ENCODE data around the gene LIPC.
A peak's percentile ranks its signal among the peaks of the same experiment; 100 is the strongest.

Gene LIPC

GRCh38 chr15:58546635-58547627 is 115.1 kb downstream of the LIPC start:
- H3K9me3 ChIP-seq (ENCODE audit: severe bottlenecking) = no peaks in the 10 kb centered on the region
- no peak for DNase-seq
- no peak overlapping the region for H3K27ac ChIP-seq
- H3K36me3 ChIP-seq = no peaks in the 10 kb centered on the region
- no peak overlapping the region for H3K4me3 ChIP-seq (ENCODE audit: low read depth, low read length)
- TF ChIP-seq CTCF (IDR thresholded peaks at IDR 0.05; ENCODE audit: low read depth, low read length) = no peak
- H3K27me3 ChIP-seq (ENCODE audit: insufficient read depth, low read depth, severe bottlenecking) = no peaks in the 10 kb centered on the region

GRCh38 chr15:58547628-58548307 is 116.0 kb downstream of the LIPC start:
- Histone ChIP-seq H3K9me3 (ENCODE audit: severe bottlenecking) (no peaks in the 10 kb centered on the region), H3K27me3 (ENCODE audit: insufficient read depth, low read depth, severe bottlenecking) (no peaks in the 10 kb centered on the region), H3K36me3 (no peaks in the 10 kb centered on the region), H3K27ac (peak overlapping the region; percentile 75; the same call in 1 of the 2 replicates), H3K4me3 (ENCODE audit: low read depth, low read length) (no peak overlapping the region)
- no peak for DNase-seq
- no peak for TF ChIP-seq CTCF (IDR thresholded peaks at IDR 0.05; ENCODE audit: low read depth, low read length)

GRCh38 chr15:58548308-58549012 is 116.7 kb downstream of the LIPC start:
- H3K9me3 ChIP-seq (ENCODE audit: severe bottlenecking) = no peaks in the 10 kb centered on the region
- TF ChIP-seq CTCF (IDR thresholded peaks at IDR 0.05; ENCODE audit: low read depth, low read length) = no peak
- peak overlapping the region; percentile 75 for H3K27ac ChIP-seq
- H3K27me3 ChIP-seq (ENCODE audit: insufficient read depth, low read depth, severe bottlenecking) = no peaks in the 10 kb centered on the region
- no peak overlapping the region for H3K4me3 ChIP-seq (ENCODE audit: low read depth, low read length)
- DNase-seq = no peak
- H3K36me3 ChIP-seq = no peaks in the 10 kb centered on the region

- no peaks in the 10 kb centered on the region for H3K27me3 ChIP-seq (ENCODE audit: insufficient read depth, low read depth, severe bottlenecking)
- H3K27ac ChIP-seq = peak overlapping the region; percentile 75
- no peaks in the 10 kb centered on the region for H3K9me3 ChIP-seq (ENCODE audit: severe bottlenecking)
- no peaks in the 10 kb centered on the region for H3K36me3 ChIP-seq
- peak overlapping the region; percentile 17 for H3K4me3 ChIP-seq (ENCODE audit: low read depth, low read length)
- TF ChIP-seq CTCF (IDR thresholded peaks at IDR 0.05; ENCODE audit: low read depth, low read length) = no peak
- DNase-seq = peak; percentile 72
Measured at GRCh38 chr15:58549013-58549784, 117.4 kb downstream of the LIPC start.

- Histone ChIP-seq H3K27ac (peak overlapping the region; percentile 75), H3K9me3 (ENCODE audit: severe bottlenecking) (no peaks in the 10 kb centered on the region), H3K36me3 (no peaks in the 10 kb centered on the region), H3K27me3 (ENCODE audit: insufficient read depth, low read depth, severe bottlenecking) (no peaks in the 10 kb centered on the region), H3K4me3 (ENCODE audit: low read depth, low read length) (peak overlapping the region; percentile 17)
- DNase-seq = no peak
- TF ChIP-seq CTCF (IDR thresholded peaks at IDR 0.05; ENCODE audit: low read depth, low read length) = no peak
Measured at GRCh38 chr15:58549785-58550074, 117.9 kb downstream of the LIPC start.

All from WERI-Rb-1 (cell line).